ENCODE data around the gene GRIN3B. TPM values are rescaled to one million over a fixed set of nuclear protein-coding genes. Genes with fewer than 3 reads are reported as not detected.

The GRIN3B gene, protein sequence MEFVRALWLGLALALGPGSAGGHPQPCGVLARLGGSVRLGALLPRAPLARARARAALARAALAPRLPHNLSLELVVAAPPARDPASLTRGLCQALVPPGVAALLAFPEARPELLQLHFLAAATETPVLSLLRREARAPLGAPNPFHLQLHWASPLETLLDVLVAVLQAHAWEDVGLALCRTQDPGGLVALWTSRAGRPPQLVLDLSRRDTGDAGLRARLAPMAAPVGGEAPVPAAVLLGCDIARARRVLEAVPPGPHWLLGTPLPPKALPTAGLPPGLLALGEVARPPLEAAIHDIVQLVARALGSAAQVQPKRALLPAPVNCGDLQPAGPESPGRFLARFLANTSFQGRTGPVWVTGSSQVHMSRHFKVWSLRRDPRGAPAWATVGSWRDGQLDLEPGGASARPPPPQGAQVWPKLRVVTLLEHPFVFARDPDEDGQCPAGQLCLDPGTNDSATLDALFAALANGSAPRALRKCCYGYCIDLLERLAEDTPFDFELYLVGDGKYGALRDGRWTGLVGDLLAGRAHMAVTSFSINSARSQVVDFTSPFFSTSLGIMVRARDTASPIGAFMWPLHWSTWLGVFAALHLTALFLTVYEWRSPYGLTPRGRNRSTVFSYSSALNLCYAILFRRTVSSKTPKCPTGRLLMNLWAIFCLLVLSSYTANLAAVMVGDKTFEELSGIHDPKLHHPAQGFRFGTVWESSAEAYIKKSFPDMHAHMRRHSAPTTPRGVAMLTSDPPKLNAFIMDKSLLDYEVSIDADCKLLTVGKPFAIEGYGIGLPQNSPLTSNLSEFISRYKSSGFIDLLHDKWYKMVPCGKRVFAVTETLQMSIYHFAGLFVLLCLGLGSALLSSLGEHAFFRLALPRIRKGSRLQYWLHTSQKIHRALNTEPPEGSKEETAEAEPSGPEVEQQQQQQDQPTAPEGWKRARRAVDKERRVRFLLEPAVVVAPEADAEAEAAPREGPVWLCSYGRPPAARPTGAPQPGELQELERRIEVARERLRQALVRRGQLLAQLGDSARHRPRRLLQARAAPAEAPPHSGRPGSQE
- total RNA-seq = 1.4 and 1.5 TPM in 2 replicates
- long read RNA-seq = 0 reads

DNA sequence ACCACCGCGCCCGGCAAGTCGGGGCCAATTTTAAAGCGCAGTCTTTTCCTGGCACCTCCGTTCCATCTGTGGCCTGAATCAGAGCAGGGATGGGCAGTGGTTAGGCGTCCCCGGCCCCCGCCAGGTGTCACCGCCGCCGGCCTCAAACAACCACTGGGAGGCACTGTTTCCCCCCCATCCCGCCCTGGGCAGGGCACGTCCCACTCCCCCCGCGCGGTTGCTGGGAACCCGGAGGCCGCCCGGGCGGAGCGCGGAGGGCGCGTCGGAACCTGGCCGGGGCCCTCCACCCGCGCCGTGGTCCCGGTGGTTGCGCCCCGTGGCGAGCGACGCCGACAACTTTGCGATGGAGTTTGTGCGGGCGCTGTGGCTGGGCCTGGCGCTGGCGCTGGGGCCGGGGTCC is at the start of gene GRIN3B:
TSS of gene GRIN3B (plus strand) at position 325 of the 400 bp plus-strand sequence. CDS start at position 344, 19 bp downstream.
- TF ChIP-seq, protein P1, sequence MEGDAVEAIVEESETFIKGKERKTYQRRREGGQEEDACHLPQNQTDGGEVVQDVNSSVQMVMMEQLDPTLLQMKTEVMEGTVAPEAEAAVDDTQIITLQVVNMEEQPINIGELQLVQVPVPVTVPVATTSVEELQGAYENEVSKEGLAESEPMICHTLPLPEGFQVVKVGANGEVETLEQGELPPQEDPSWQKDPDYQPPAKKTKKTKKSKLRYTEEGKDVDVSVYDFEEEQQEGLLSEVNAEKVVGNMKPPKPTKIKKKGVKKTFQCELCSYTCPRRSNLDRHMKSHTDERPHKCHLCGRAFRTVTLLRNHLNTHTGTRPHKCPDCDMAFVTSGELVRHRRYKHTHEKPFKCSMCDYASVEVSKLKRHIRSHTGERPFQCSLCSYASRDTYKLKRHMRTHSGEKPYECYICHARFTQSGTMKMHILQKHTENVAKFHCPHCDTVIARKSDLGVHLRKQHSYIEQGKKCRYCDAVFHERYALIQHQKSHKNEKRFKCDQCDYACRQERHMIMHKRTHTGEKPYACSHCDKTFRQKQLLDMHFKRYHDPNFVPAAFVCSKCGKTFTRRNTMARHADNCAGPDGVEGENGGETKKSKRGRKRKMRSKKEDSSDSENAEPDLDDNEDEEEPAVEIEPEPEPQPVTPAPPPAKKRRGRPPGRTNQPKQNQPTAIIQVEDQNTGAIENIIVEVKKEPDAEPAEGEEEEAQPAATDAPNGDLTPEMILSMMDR (IDR thresholded peaks at IDR 0.05; ENCODE audit: unreplicated experiment) = peak; percentile 71
- no peaks in the 10 kb centered on the region for H3K36me3 Mint-ChIP-seq (ENCODE audit: insufficient read depth)
- peak within 1 kb of the TSS; percentile 35 for H3K4me3 Mint-ChIP-seq (ENCODE audit: low read depth)
- peaks cover 44% of the 10 kb centered on the region for H3K27me3 Mint-ChIP-seq
- H3K27ac Mint-ChIP-seq = no peak within 1 kb of the TSS
- no peaks in the 10 kb centered on the region for H3K4me1 Mint-ChIP-seq (ENCODE audit: low read depth)
- DNase-seq (ENCODE audit: low spot score, unreplicated experiment) = peak; percentile 75
- no peaks in the 10 kb centered on the region for H3K9me3 Mint-ChIP-seq (ENCODE audit: low read depth)

DNA sequence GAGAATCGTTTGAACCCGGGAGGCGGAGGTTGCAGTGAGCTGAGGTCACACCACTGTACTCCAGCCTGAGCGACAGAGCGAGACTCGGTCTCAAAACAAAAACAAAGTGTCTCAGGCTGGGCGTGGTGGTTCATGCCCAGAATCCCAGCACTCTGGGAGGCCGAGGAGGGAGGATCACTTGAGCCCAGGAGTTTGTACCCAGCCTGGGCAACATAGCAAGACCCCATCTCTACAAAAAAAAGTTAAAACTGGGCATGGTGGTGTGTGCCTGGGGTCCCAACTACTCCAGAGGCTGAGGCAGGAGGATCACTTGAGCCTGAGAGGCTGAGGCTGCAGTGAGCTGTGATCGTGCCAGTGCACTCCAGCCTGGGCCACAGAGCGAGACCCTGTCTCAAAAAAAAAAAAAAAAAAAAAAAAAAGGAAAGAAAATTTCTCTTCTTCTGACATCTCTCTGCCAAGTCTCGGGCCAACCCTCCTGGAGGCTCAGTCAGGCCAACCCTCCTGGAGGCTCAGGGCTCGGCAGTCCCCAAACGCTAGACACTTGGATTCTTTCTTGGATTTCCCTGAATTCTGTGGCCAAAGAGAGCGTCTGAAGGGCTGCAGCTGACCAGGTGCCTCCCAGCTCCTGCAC is 48.1 kb upstream of the GRIN3B start:
- H3K4me3 Mint-ChIP-seq (ENCODE audit: low read depth) = peak overlapping the region; percentile 45
- H3K27ac Mint-ChIP-seq = peak overlapping the region; percentile 97
- TF ChIP-seq, protein P1 (IDR thresholded peaks at IDR 0.05; ENCODE audit: unreplicated experiment) = no peak
- DNase-seq (ENCODE audit: low spot score, unreplicated experiment) = no peak
- no peaks in the 10 kb centered on the region for H3K36me3 Mint-ChIP-seq (ENCODE audit: insufficient read depth)
- no peaks in the 10 kb centered on the region for H3K27me3 Mint-ChIP-seq
- peaks cover 31% of the 10 kb centered on the region for H3K4me1 Mint-ChIP-seq (ENCODE audit: low read depth)
- no peaks in the 10 kb centered on the region for H3K9me3 Mint-ChIP-seq (ENCODE audit: low read depth)

- TF ChIP-seq, protein P1 (IDR thresholded peaks at IDR 0.05; ENCODE audit: unreplicated experiment) = no peak
- Mint-ChIP-seq H3K36me3 (ENCODE audit: insufficient read depth) (no peaks in the 10 kb centered on the region), H3K4me1 (ENCODE audit: low read depth) (peaks cover 34% of the 10 kb centered on the region), H3K4me3 (ENCODE audit: low read depth) (peak overlapping the region; percentile 62), H3K9me3 (ENCODE audit: low read depth) (no peaks in the 10 kb centered on the region), H3K27ac (peak overlapping the region; percentile 97), H3K27me3 (no peaks in the 10 kb centered on the region)
- peak; percentile 59 for DNase-seq (ENCODE audit: low spot score, unreplicated experiment)
Observed at GRCh38 chr19:952680-953444, 47.4 kb upstream of the GRIN3B start.

DNA sequence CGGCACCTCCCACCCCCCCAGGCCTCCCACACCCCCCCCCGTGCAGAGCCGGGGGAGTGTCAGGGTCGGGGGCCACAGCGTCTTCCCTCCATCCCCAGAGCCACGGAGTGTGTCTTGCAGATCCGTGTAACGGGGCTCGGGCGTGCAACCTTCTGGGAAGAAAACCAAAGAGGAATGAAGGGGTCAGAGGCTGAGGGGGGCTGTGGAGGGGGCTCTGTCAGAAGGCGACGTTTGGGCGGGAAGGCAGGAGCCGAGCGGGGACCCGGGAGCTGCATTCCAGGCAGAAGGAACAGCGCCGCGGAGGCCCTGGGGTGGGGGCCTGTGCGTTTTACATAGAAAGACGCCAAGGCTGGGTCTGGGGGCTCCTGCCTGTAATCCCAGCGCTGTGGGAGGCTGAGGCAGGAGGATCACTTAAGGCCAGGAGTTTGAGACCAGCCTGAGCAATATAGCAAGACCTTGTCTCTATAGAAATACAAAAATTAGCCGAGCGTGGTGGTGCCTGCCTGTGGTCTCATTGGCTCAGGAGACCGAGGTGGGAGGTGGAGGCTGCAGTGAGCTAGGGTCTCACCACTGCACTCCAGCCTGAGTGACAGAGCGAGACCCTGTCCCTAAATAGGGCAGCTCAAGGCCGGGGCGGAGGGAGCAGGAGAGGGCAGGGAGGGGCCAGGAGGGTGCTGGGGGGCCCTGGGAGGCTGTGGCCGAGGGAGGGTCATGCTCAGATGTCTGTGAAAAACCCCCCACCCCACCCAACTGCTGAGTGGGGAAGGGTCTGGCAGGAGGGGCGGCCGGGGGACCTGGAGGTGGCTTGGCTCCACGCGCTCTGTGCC is 46.6 kb upstream of the GRIN3B start:
- Mint-ChIP-seq H3K4me3 (ENCODE audit: low read depth) (peak overlapping the region; percentile 52), H3K27ac (peak overlapping the region; percentile 96), H3K9me3 (ENCODE audit: low read depth) (no peaks in the 10 kb centered on the region), H3K27me3 (no peaks in the 10 kb centered on the region), H3K36me3 (ENCODE audit: insufficient read depth) (no peaks in the 10 kb centered on the region), H3K4me1 (ENCODE audit: low read depth) (peaks cover 35% of the 10 kb centered on the region)
- DNase-seq (ENCODE audit: low spot score, unreplicated experiment) = no peak
- TF ChIP-seq, protein P1 (IDR thresholded peaks at IDR 0.05; ENCODE audit: unreplicated experiment) = no peak

Data from progenitor cell of endocrine pancreas (in vitro differentiated cells).